DOHH2 (cell line): ENCODE data around the gene ASH1L.

Experiments used
- EZH2phosphoT487 ChIP-seq: fragments of 200-600 bp; sonication (generic); IDR thresholded peaks from 2 replicates; pipeline ENCODE4 v1.6.1; 2017; ENCODE audit warnings: borderline replicate concordance, mild to moderate bottlenecking, antibody characterized with exemption, low read length, moderate library complexity, mixed read lengths
- TF ChIP-seq, protein P1 (sequence below): fragments of 200-600 bp; sonication (generic); IDR thresholded peaks from one replicate; pipeline ENCODE4 v1.5.1; 2014; ENCODE audit warnings: antibody characterized with exemption, mild to moderate bottlenecking, low read depth, low read length; ENCODE audit not compliant: poor library complexity, severe bottlenecking

DNA sequence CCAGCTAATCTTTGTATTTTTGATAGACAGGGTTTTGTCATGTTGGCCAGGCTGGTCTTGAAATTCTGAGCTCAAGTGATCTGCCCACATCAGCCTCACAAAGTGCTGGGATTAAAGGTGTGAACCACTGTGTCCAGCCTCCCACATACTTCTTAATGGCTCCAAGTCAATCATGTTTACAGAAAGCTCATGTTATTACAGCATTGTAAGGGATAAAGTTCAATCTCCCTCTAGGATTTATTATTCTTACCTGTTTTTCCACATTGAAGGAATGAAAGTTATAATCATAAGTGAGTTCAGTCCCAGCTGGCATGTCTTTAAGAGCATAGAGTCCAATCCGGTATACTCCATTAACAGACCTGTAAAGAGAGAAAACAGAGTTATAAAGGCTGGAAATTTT is 202.6 kb downstream of the ASH1L start:
- TF ChIP-seq, protein P1, sequence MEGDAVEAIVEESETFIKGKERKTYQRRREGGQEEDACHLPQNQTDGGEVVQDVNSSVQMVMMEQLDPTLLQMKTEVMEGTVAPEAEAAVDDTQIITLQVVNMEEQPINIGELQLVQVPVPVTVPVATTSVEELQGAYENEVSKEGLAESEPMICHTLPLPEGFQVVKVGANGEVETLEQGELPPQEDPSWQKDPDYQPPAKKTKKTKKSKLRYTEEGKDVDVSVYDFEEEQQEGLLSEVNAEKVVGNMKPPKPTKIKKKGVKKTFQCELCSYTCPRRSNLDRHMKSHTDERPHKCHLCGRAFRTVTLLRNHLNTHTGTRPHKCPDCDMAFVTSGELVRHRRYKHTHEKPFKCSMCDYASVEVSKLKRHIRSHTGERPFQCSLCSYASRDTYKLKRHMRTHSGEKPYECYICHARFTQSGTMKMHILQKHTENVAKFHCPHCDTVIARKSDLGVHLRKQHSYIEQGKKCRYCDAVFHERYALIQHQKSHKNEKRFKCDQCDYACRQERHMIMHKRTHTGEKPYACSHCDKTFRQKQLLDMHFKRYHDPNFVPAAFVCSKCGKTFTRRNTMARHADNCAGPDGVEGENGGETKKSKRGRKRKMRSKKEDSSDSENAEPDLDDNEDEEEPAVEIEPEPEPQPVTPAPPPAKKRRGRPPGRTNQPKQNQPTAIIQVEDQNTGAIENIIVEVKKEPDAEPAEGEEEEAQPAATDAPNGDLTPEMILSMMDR = no peak
- no peak for TF ChIP-seq EZH2phosphoT487
